ENCODE measurements around the gene KREMEN2. TPM values are rescaled to one million over a fixed set of nuclear protein-coding genes. Genes with fewer than 3 reads are reported as not detected.

KREMEN2 gene
- total and polyA plus RNA-seq, 12 donors, result not detected

DNA sequence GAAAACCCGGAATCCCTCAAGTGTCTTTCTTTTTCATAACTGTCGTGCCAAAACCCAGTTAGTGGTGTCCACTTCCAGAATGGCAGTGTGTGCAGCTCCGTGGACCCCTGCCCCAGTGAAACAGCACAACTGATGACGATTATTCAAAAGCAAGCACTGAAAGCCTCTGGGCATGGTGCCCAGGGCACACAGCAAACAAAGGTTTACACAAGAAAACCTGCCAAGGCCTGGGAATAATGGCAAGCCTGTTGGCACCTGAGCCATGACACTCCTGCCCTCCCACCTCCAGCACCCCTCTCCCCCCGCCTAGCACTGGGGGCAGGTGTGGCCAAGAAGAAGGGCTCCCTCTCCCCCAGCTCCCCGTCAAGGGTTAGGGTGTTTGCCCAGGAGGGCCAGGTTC lies 13.4 kb downstream of the KREMEN2 start:
- Histone ChIP-seq H3K27me3 (peaks cover 4% of the 10 kb centered on the region), H3K4me3 (no peak overlapping the region), H3K27ac (no peak overlapping the region), H3K36me3 (replicated peaks in 1 of 2) (no peaks in the 10 kb centered on the region), H3K4me1 (replicated peaks in 1 of 2) (peaks cover 12 to 17% of the 10 kb centered on the region in 2 donors), H3K9me3 (replicated peaks in 1 of 3) (no peaks in the 10 kb centered on the region)
- intact Hi-C loops (cut with DNase I), result no loop called here
- WGBS, 4 donors, result 73 to 84% (median 80%) methylated on average over 5 to 6 of the region's 6 CpGs
- DNase-seq, result no peak
- TF ChIP-seq CTCF (IDR thresholded peaks at IDR 0.05), result no peak
- TF ChIP-seq POLR2A (IDR thresholded peaks at IDR 0.05), result no peak

- TF ChIP-seq CTCF (IDR thresholded peaks at IDR 0.05), result no peak
- no peak for TF ChIP-seq POLR2A (IDR thresholded peaks at IDR 0.05)
- Histone ChIP-seq H3K4me1 (replicated peaks in 1 of 2) (peaks cover 12 to 24% of the 10 kb centered on the region in 2 donors), H3K4me3 (peak overlapping the region in 2 of 4 donors; percentile 62 to 72), H3K9me3 (replicated peaks in 1 of 3) (no peaks in the 10 kb centered on the region), H3K27ac (no peak overlapping the region), H3K36me3 (replicated peaks in 1 of 2) (no peaks in the 10 kb centered on the region), H3K27me3 (peaks cover 4% of the 10 kb centered on the region)
- intact Hi-C loops (cut with DNase I), result loop anchor here in 1 of 2 donors (10.0 kb wide), 1 partner anchor 55 kb away; no protein-coding TSS in a partner anchor
- 3 to 10% (median 4%) methylated on average over 7 to 43 of the region's 43 CpGs for WGBS, 4 donors
- no peak for DNase-seq
Observed at GRCh38 chr16:2979669-2980226, 15.7 kb downstream of the KREMEN2 start.

GRCh38 chr16:2980227-2981176 lies 16.4 kb downstream of the KREMEN2 start, which contains the start of gene PKMYT1:
Gene PKMYT1 (minus strand): TSS chr16:2980446. CDS start chr16:2979657, 789 bp downstream.
- 6 to 83% (median 11%) methylated on average over 6 to 91 of the region's 91 CpGs for WGBS, 4 donors
- Histone ChIP-seq H3K4me1 (replicated peaks in 1 of 2) (peaks cover 12 to 24% of the 10 kb centered on the region in 2 donors), H3K27me3 (peaks cover 4% of the 10 kb centered on the region), H3K4me3 (peak within 1 kb of the TSS in 3 of 4 donors; percentile 16 to 72 (median 62)), H3K36me3 (replicated peaks in 1 of 2) (no peaks in the 10 kb centered on the region), H3K27ac (peak within 1 kb of the TSS in 4 of 5 donors; percentile 78 to 84 (median 82)), H3K9me3 (replicated peaks in 1 of 3) (no peaks in the 10 kb centered on the region)
- DNase-seq, result peak; percentile 85 to 93 (median 90)
- intact Hi-C loops (cut with DNase I), result loop anchor here in 1 of 2 donors (10.0 kb wide), 1 partner anchor 56 kb away; no protein-coding TSS in a partner anchor
- TF ChIP-seq POLR2A (IDR thresholded peaks at IDR 0.05) (peak; percentile 87 to 93), CTCF (IDR thresholded peaks at IDR 0.05) (no peak)

All from adrenal gland (tissue), 12 donors.